Osteocyte (in vitro differentiated cells): ENCODE measurements around the gene PRRG2. TPM values are rescaled to one million over a fixed set of nuclear protein-coding genes. Genes with fewer than 3 reads are reported as not detected.

Experiments used
- DNase-seq: peaks from one replicate; pipeline ENCODE4 v3.0.0; 2021; ENCODE audit warnings: mixed read lengths; ENCODE audit not compliant: unreplicated experiment; ENCODE audit errors: extremely low spot score
- H3K27ac Mint-ChIP-seq: one replicate; pipeline ENCODE4 v1.8.0; 2021; ENCODE audit warnings: mild to moderate bottlenecking, mixed read lengths; ENCODE audit not compliant: unreplicated experiment
- H3K27me3 Mint-ChIP-seq: one replicate; pipeline ENCODE4 v1.8.0; 2021; ENCODE audit warnings: mixed read lengths; ENCODE audit not compliant: unreplicated experiment
- H3K36me3 Mint-ChIP-seq: one replicate; pipeline ENCODE4 v1.8.0; 2021; ENCODE audit warnings: mixed read lengths; ENCODE audit not compliant: unreplicated experiment
- H3K4me1 Mint-ChIP-seq: one replicate; pipeline ENCODE4 v1.8.0; 2021; ENCODE audit warnings: mixed read lengths; ENCODE audit not compliant: unreplicated experiment
- H3K4me3 Mint-ChIP-seq: one replicate; pipeline ENCODE4 v1.8.0; 2021; ENCODE audit warnings: mild to moderate bottlenecking, moderate library complexity, mixed read lengths; ENCODE audit not compliant: unreplicated experiment
- H3K9me3 Mint-ChIP-seq: one replicate; pipeline ENCODE4 v1.8.0; 2021; ENCODE audit warnings: mixed read lengths; ENCODE audit not compliant: unreplicated experiment
- total RNA-seq: library from RNA; stranded (reverse); gene quantifications from 2 replicates; pipeline ENCODE4 v1.2.1, GENCODE V29; 2021
- TF ChIP-seq, protein P1 (sequence below): fragments of 200-600 bp; sonication (generic); IDR thresholded peaks from 2 replicates; pipeline ENCODE4 v1.5.0; 2021; ENCODE audit warnings: antibody characterized with exemption, mild to moderate bottlenecking, moderate library complexity

PRRG2 gene
- total RNA-seq, 1 donor from 2014 or later = 0.32 TPM

DNA sequence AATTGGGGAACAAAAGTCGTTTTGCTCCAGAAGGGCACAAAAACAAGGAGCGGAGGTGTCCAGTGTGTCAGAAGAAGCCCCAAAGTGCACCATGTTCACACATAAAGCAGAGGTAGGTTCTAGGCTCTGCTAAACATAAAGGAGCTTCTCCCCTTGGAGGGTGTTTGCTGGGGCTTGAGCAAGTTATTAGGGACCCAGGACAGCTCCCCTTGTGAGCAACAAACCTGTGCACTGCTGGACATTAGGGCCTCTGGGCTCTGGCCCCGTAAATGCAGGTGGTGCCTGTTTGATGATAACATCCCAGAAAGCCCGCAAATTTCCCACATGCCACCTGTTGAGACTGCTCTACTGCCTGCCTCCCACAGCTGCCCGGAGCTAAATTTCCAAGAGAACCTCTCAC lies 42.5 kb upstream of the PRRG2 start:
- Mint-ChIP-seq H3K27me3 (no peaks in the 10 kb centered on the region), H3K4me3 (no peak overlapping the region), H3K36me3 (peaks cover 20% of the 10 kb centered on the region), H3K9me3 (no peaks in the 10 kb centered on the region), H3K27ac (no peak overlapping the region), H3K4me1 (peaks cover 5% of the 10 kb centered on the region)
- TF ChIP-seq, protein P1, sequence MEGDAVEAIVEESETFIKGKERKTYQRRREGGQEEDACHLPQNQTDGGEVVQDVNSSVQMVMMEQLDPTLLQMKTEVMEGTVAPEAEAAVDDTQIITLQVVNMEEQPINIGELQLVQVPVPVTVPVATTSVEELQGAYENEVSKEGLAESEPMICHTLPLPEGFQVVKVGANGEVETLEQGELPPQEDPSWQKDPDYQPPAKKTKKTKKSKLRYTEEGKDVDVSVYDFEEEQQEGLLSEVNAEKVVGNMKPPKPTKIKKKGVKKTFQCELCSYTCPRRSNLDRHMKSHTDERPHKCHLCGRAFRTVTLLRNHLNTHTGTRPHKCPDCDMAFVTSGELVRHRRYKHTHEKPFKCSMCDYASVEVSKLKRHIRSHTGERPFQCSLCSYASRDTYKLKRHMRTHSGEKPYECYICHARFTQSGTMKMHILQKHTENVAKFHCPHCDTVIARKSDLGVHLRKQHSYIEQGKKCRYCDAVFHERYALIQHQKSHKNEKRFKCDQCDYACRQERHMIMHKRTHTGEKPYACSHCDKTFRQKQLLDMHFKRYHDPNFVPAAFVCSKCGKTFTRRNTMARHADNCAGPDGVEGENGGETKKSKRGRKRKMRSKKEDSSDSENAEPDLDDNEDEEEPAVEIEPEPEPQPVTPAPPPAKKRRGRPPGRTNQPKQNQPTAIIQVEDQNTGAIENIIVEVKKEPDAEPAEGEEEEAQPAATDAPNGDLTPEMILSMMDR = no peak
- DNase-seq = no peak

DNA sequence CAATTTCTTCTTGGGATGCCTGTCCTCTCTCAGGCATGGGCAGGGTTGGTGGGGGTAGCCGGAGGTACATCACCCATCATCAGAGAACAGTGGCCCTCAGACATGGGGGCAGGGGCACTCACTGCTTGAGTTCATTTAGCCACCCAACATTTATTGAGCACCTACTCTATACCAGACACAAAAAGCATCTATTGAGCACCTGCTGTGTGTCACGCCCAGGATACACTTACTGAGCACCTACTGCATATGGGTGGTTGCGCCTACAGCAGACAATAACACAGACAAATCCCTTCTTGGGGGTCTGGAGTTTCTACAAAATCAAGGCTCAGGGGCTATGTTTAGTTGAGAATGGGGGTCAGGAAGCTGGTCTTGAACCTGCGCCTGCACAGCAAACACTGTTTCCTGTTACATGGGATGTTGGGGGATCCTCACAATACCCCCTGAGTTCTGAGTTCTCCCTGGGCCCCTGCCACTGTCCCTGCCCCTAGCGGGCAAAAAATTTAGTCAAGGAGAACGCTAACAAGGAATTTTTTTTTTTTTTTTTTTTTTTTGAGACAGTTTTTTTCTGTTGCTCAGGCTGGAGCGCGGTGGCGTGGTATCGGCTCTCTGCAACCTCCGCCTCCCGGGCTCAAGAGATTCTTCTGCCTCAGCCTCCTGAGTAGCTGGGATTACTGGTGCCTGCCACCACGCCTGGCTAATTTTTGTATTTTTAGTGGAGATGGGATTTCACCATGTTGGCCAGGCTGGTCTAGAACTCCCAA lies 41.7 kb upstream of the PRRG2 start:
- Mint-ChIP-seq H3K9me3 (no peaks in the 10 kb centered on the region), H3K36me3 (peaks cover 20% of the 10 kb centered on the region), H3K27me3 (no peaks in the 10 kb centered on the region), H3K4me1 (peaks cover 3% of the 10 kb centered on the region), H3K27ac (no peak overlapping the region), H3K4me3 (no peak overlapping the region)
- no peak for DNase-seq
- TF ChIP-seq, protein P1 = no peak

DNA sequence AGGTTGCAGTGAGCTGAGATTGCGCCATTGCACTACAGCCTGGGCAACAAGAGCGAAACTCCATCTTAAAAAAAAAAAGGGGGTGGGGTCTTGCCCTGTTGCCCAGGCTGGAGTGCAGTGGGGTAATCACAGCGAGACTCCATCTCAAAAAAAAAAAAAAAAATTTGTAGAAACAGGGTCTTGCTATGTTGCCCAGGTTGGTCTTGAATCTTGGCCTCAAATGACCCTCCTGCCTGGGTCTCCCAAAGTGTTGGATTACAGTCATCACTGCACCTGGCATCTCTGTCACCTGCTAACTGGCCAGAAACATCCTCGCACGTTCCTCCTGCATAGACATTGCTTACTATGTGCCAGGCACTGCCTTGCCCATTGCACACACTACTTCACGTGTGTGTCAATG lies 39.2 kb upstream of the PRRG2 start:
- Mint-ChIP-seq H3K4me1 (peaks cover 3% of the 10 kb centered on the region), H3K9me3 (no peaks in the 10 kb centered on the region), H3K36me3 (peaks cover 18% of the 10 kb centered on the region), H3K27me3 (no peaks in the 10 kb centered on the region), H3K4me3 (no peak overlapping the region), H3K27ac (no peak overlapping the region)
- DNase-seq = no peak
- TF ChIP-seq, protein P1 = no peak

DNA sequence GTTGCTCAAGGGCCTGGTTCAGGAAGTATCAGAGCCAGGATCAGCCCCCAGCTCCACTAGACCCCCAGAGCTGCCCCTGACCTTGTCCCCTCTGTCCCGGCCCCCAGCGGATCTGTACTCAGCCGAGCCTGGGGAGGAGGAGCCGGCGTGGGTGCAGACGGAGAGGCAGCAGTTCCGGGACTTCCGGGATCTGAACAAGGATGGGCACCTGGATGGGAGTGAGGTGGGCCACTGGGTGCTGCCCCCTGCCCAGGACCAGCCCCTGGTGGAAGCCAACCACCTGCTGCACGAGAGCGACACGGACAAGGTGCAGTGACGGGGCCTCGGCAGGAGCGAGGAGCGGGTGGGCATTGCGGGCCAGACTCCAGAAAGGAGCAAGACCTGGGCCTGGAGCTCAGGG lies 38.7 kb upstream of the PRRG2 start:
- H3K36me3 Mint-ChIP-seq = peaks cover 15% of the 10 kb centered on the region
- H3K9me3 Mint-ChIP-seq = no peaks in the 10 kb centered on the region
- no peaks in the 10 kb centered on the region for H3K27me3 Mint-ChIP-seq
- TF ChIP-seq, protein P1 = no peak
- peaks cover 4% of the 10 kb centered on the region for H3K4me1 Mint-ChIP-seq
- DNase-seq = no peak
- no peak overlapping the region for H3K4me3 Mint-ChIP-seq
- H3K27ac Mint-ChIP-seq = peak overlapping the region; percentile 56

DNA sequence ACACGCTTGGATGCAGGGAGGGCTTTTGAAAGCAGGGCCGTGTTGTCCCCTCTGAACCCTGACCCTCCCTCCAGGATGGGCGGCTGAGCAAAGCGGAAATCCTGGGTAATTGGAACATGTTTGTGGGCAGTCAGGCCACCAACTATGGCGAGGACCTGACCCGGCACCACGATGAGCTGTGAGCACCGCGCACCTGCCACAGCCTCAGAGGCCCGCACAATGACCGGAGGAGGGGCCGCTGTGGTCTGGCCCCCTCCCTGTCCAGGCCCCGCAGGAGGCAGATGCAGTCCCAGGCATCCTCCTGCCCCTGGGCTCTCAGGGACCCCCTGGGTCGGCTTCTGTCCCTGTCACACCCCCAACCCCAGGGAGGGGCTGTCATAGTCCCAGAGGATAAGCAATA lies 38.1 kb upstream of the PRRG2 start:
- Mint-ChIP-seq H3K4me3 (no peak overlapping the region), H3K9me3 (no peaks in the 10 kb centered on the region), H3K27me3 (no peaks in the 10 kb centered on the region), H3K36me3 (peaks cover 15% of the 10 kb centered on the region), H3K4me1 (peaks cover 4% of the 10 kb centered on the region), H3K27ac (no peak overlapping the region)
- TF ChIP-seq, protein P1 = no peak
- no peak for DNase-seq
